HepG2 (cell line): ENCODE results near the gene RNASE8. TPM values are rescaled to one million over a fixed set of nuclear protein-coding genes. Genes with fewer than 3 reads are reported as not detected.

Experiments
- CENPX ChIP-seq: sonication (generic); formaldehyde crosslinking; IDR thresholded peaks from 2 replicates; pipeline ENCODE4 v1.9.0; 2021; ENCODE audit warnings: mild to moderate bottlenecking, missing genetic modification reagents, moderate library complexity
- FOXO1 ChIP-seq: sonication (generic); formaldehyde crosslinking; IDR thresholded peaks from 2 replicates; pipeline ENCODE4 v1.4.0; 2020; ENCODE audit warnings: missing genetic modification reagents
- GPN1 ChIP-seq: sonication (generic); formaldehyde crosslinking; IDR thresholded peaks from 2 replicates; pipeline ENCODE4 v1.5.1; 2020; ENCODE audit warnings: missing genetic modification reagents, borderline replicate concordance
- PITX1 ChIP-seq: sonication (generic); formaldehyde crosslinking; IDR thresholded peaks from 2 replicates; pipeline ENCODE4 v1.5.1; 2020; ENCODE audit warnings: mild to moderate bottlenecking, missing genetic modification reagents
- PRPF4 ChIP-seq: fragments of 200-400 bp; formaldehyde crosslinking; IDR thresholded peaks from 2 replicates; pipeline ENCODE4 v1.6.1; 2016; ENCODE audit warnings: low read length, low read depth; ENCODE audit not compliant: poor library complexity, severe bottlenecking
- RAD51 ChIP-seq: fragments of 450-650 bp; IDR thresholded peaks from 2 replicates; pipeline ENCODE4 v1.6.1; 2016; ENCODE audit warnings: borderline replicate concordance
- RORA ChIP-seq: sonication (generic); formaldehyde crosslinking; IDR thresholded peaks from 2 replicates; pipeline ENCODE4 v1.5.0; 2020; ENCODE audit warnings: mild to moderate bottlenecking, missing genetic modification reagents, moderate library complexity
- SPEN ChIP-seq: sonication (generic); formaldehyde crosslinking; IDR thresholded peaks from 2 replicates; pipeline ENCODE4 v1.5.1; 2020; ENCODE audit warnings: low read depth, mild to moderate bottlenecking, missing genetic modification reagents
- ZBTB3 ChIP-seq: sonication (generic); formaldehyde crosslinking; IDR thresholded peaks from 2 replicates; pipeline ENCODE4 v1.4.0; 2020; ENCODE audit warnings: low read depth, mild to moderate bottlenecking, moderate library complexity, missing genetic modification reagents, borderline replicate concordance
- ZNF652 ChIP-seq: IDR thresholded peaks from 2 replicates; pipeline ENCODE4 v1.6.1; 2016; ENCODE audit warnings: low read depth, borderline replicate concordance
- ZNF891 ChIP-seq: sonication (generic); formaldehyde crosslinking; IDR thresholded peaks from 2 replicates; pipeline ENCODE4 v1.5.0; 2020; ENCODE audit warnings: mild to moderate bottlenecking, missing genetic modification reagents
- polyA plus RNA-seq, 8 experiments: library from polyadenylated mRNA; depleted of rRNA in 3 of 8; stranded (reverse) in 7 of 8; unstranded in 1 of 8; fragments of >200 nt; fragmentation: Illumina TruSeq in 4 of 8; extraction: Trizol in 4 of 8; gene quantifications; 2 replicates each; pipeline versions ENCODE4 v1.2.1 to v1.2.3, GENCODE V29; 2011 to 2016; ENCODE audit warnings: low read depth in 4 of 8, missing spikeins in 1 of 8, mixed read lengths in 1 of 8; ENCODE audit not compliant: insufficient read depth in 1 of 8
- total RNA-seq, 5 experiments: library from RNA; depleted of rRNA; stranded (reverse); fragments of >200 nt; fragmentation: Illumina TruSeq; extraction: Trizol; gene quantifications; 2 replicates each; pipeline ENCODE4 v1.2.3, GENCODE V29; 2016; ENCODE audit warnings: low read depth in 1 of 5
- TF ChIP-seq, protein P1 (sequence below): sonication (generic); formaldehyde crosslinking; IDR thresholded peaks from 2 replicates; pipeline ENCODE4 v1.8.0; 2022; ENCODE audit warnings: low read depth, missing genetic modification reagents
- TF ChIP-seq, protein P2 (sequence below): sonication (generic); formaldehyde crosslinking; IDR thresholded peaks from 2 replicates; pipeline ENCODE4 v1.4.0; 2020; ENCODE audit warnings: mild to moderate bottlenecking, missing genetic modification reagents
- TF ChIP-seq, protein P3 (sequence below): sonication (generic); formaldehyde crosslinking; IDR thresholded peaks from 2 replicates; pipeline ENCODE4 v1.4.0; 2020; ENCODE audit warnings: mild to moderate bottlenecking, missing genetic modification reagents

Gene RNASE8
- total and polyA plus RNA-seq, 2 of the 13 experiments (the other 11 are each of a cell fraction or from before 2014, with no cell fraction given) = not detected

DNA sequence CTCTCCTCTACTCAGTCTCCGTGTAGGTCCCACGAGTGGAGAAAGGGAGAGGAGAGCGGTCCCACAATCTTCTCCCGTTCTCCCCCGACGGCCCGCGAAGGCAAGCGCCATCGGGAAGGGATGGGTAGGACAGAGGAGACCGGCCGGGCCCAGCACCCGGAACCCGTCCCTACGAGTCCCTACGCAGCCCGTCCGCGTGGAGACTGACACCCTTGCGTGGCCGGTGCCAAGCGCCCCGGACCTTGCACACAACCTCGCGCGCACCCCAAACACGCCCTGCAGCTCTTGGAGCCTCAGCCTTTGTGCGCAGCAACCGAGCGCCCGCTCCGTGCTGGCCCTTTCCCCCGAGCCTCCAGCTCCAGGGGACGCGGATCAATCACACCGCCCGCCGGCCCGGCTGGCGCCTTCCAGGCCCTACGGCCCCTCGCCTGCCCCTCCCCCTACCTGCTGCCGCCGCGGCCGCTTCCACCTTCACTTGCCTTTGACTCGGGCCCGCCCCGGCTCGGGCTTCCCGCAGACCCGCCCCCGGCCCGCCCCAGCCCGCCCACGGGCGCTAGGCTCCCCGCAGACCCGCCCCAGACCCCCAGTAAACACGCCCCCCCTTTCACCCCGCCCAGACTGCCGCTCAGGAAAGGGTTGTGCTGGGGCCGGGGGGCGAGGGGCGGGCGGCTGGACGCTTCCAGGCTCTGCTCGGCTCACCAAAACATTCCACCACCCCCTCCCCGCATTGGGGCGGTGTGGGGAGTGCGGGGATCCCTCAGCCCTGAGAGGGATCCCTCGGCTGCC lies 32.8 kb upstream of the RNASE8 start, which contains the start of gene NDRG2 (continued):
- TF ChIP-seq PITX1 (CRISPR knock-in tag) = peak; percentile 69; the same call in 1 of the 2 replicates
- TF ChIP-seq RAD51 = no peak
- peak; percentile 89 for TF ChIP-seq ZNF652 (CRISPR knock-in tag)
- TF ChIP-seq, protein P1, sequence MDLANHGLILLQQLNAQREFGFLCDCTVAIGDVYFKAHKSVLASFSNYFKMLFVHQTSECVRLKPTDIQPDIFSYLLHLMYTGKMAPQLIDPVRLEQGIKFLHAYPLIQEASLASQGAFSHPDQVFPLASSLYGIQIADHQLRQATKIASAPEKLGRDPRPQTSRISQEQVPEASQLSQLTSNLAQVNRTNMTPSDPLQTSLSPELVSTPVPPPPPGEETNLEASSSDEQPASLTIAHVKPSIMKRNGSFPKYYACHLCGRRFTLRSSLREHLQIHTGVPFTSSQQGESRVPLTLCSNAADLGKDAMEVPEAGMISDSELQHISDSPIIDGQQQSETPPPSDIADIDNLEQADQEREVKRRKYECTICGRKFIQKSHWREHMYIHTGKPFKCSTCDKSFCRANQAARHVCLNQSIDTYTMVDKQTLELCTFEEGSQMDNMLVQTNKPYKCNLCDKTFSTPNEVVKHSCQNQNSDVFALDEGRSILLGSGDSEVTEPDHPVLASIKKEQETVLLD (CRISPR knock-in tag) = 0 out of 2 replicates have a peak, but pooled peaks have one; percentile 32
- no peak for TF ChIP-seq RORA (CRISPR knock-in tag)
- no peak for TF ChIP-seq ZBTB3
- TF ChIP-seq, protein P2, sequence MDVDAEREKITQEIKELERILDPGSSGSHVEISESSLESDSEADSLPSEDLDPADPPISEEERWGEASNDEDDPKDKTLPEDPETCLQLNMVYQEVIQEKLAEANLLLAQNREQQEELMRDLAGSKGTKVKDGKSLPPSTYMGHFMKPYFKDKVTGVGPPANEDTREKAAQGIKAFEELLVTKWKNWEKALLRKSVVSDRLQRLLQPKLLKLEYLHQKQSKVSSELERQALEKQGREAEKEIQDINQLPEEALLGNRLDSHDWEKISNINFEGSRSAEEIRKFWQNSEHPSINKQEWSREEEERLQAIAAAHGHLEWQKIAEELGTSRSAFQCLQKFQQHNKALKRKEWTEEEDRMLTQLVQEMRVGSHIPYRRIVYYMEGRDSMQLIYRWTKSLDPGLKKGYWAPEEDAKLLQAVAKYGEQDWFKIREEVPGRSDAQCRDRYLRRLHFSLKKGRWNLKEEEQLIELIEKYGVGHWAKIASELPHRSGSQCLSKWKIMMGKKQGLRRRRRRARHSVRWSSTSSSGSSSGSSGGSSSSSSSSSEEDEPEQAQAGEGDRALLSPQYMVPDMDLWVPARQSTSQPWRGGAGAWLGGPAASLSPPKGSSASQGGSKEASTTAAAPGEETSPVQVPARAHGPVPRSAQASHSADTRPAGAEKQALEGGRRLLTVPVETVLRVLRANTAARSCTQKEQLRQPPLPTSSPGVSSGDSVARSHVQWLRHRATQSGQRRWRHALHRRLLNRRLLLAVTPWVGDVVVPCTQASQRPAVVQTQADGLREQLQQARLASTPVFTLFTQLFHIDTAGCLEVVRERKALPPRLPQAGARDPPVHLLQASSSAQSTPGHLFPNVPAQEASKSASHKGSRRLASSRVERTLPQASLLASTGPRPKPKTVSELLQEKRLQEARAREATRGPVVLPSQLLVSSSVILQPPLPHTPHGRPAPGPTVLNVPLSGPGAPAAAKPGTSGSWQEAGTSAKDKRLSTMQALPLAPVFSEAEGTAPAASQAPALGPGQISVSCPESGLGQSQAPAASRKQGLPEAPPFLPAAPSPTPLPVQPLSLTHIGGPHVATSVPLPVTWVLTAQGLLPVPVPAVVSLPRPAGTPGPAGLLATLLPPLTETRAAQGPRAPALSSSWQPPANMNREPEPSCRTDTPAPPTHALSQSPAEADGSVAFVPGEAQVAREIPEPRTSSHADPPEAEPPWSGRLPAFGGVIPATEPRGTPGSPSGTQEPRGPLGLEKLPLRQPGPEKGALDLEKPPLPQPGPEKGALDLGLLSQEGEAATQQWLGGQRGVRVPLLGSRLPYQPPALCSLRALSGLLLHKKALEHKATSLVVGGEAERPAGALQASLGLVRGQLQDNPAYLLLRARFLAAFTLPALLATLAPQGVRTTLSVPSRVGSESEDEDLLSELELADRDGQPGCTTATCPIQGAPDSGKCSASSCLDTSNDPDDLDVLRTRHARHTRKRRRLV (CRISPR knock-in tag) = 0 out of 2 replicates have a peak, but pooled peaks have one; percentile 84
- TF ChIP-seq PRPF4 = peak; percentile 64
- peak; percentile 60; the same call in 1 of the 2 replicates for TF ChIP-seq FOXO1 (CRISPR knock-in tag)
- TF ChIP-seq SPEN (CRISPR knock-in tag) = peak; percentile 58; the same call in 1 of the 2 replicates
- TF ChIP-seq, protein P3, sequence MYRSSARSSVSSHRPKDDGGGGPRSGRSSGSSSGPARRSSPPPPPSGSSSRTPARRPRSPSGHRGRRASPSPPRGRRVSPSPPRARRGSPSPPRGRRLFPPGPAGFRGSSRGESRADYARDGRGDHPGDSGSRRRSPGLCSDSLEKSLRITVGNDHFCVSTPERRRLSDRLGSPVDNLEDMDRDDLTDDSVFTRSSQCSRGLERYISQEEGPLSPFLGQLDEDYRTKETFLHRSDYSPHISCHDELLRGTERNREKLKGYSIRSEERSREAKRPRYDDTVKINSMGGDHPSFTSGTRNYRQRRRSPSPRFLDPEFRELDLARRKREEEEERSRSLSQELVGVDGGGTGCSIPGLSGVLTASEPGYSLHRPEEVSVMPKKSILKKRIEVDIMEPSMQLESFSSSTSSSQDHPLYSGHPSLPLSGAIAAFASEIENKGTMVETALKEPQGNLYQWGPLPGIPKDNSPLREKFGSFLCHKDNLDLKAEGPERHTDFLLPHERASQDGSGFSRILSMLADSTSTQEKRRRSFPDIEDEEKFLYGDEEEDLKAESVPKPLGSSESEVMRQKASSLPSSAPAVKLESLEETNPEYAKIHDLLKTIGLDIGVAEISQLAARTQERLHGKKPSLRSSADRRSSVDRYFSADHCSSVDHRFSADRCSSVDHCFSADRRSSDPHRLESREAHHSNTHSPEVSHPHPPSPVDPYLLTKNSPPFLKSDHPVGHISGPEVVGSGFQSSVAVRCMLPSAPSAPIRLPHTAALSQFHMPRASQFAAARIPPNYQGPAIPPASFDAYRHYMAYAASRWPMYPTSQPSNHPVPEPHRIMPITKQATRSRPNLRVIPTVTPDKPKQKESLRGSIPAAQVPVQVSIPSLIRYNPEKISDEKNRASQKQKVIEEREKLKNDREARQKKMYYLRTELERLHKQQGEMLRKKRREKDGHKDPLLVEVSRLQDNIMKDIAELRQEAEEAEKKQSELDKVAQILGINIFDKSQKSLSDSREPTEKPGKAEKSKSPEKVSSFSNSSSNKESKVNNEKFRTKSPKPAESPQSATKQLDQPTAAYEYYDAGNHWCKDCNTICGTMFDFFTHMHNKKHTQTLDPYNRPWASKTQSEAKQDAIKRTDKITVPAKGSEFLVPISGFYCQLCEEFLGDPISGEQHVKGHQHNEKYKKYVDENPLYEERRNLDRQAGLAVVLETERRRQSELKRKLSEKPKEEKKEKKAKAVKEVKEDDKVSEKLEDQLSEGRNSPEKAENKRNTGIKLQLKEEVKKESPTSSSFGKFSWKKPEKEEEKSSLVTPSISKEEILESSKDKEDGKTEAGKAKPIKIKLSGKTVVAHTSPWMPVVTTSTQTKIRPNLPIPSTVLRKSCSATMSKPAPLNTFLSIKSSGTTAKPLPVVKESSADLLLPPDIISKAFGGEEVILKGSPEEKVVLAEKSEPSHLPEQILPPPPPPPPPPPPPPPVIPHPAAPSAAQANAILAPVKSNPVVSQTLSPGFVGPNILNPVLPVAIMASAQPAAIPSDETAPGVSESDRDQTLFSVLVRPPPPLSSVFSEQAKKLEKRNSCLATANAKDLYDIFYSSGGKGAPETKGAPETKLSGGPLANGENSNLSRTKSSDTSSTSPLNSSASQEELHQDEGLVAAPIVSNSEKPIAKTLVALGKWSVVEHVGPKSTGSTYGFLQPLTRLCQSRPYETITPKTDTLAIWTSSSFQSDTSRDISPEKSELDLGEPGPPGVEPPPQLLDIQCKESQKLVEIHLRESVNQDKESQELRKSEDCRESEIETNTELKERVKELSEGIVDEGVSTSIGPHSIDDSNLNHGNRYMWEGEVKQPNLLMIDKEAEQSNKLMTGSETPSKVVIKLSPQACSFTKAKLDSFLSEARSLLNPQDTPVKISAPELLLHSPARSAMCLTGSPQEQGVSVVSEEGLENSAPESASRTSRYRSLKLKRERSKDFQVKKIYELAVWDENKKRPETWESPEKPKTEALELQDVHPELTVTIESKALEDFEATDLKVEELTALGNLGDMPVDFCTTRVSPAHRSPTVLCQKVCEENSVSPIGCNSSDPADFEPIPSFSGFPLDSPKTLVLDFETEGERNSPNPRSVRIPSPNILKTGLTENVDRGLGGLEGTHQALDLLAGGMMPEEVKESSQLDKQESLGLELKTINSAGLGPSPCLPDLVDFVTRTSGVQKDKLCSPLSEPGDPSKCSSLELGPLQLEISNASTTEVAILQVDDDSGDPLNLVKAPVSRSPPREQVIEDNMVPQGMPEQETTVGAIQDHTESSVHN = no peak
- TF ChIP-seq ZNF891 (CRISPR knock-in tag) = peak; percentile 64
- 0 out of 2 replicates have a peak, but pooled peaks have one; percentile 52 for TF ChIP-seq GPN1 (CRISPR knock-in tag)
- TF ChIP-seq CENPX (CRISPR knock-in tag) = no peak
